ENCODE measurements around the gene GORASP1. TPM values are rescaled to one million over a fixed set of nuclear protein-coding genes. Genes with fewer than 3 reads are reported as not detected.
A peak's percentile ranks its signal among the peaks of the same experiment; 100 is the strongest.

Gene GORASP1
- polyA plus RNA-seq, 3 donors, result 29.4 to 40.1 (median 34.4) TPM

GRCh38 chr3:39108200-39108710, 828 bp upstream of the GORASP1 start:
- no peak overlapping the region for H3K27ac ChIP-seq (ENCODE audit: low read depth, low read length)
- 26 to 40% (median 36%) methylated on average over 2 of the region's 2 CpGs for WGBS, 3 donors

DNA sequence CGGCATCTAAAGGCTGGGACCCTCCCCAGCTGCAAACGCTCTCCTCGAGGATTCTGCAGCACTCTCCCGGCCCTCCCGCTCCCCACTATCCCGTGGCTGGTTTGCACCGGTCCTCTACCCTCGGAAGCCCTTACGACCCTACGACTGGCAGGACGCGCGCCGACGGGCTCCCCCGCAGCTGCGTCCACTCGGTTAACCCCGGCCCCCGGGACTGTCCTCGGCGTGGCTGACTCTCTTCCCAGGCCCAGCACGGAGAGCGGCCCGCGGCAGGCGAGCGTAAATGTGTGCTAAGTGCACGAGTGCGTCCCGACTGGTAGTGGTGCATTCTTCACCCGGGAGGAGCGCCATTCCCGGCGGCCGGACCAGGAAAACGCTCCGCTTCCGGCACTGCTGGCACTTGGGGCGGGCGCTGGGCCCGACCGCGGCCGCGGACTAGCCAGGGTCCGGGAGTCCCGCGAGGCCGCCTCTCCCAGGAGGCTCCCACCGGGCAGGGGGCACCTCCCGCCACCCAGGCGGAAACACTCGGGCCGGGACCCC, 508 bp downstream of the GORASP1 start:
- 0 to 1% (median 0%) methylated on average over 44 to 55 of the region's 55 CpGs for WGBS, 3 donors
- H3K27ac ChIP-seq (ENCODE audit: low read depth, low read length), result peak overlapping the region; percentile 44

GRCh38 chr3:39106281-39106811, 1.1 kb downstream of the GORASP1 start:
- 5 to 15% (median 15%) methylated on average over 16 of the region's 16 CpGs for WGBS, 3 donors

GRCh38 chr3:39105687-39106063, 1.8 kb downstream of the GORASP1 start:
- no peak overlapping the region for H3K27ac ChIP-seq (ENCODE audit: low read depth, low read length)
- WGBS, 3 donors, result 70 to 88% (median 83%) methylated on average over 3 of the region's 3 CpGs

More at GRCh38 chr3:39106281-39106811, 1.1 kb downstream of the GORASP1 start:
- H3K27ac ChIP-seq (ENCODE audit: low read depth, low read length), result no peak overlapping the region

GRCh38 chr3:39104961-39105686, 2.3 kb downstream of the GORASP1 start:
- 83 to 86% (median 85%) methylated on average over 7 of the region's 7 CpGs for WGBS, 3 donors
- no peak overlapping the region for H3K27ac ChIP-seq (ENCODE audit: low read depth, low read length)

GRCh38 chr3:39103791-39104552, 3.5 kb downstream of the GORASP1 start:
- H3K27ac ChIP-seq (ENCODE audit: low read depth, low read length), result no peak overlapping the region
- WGBS, 3 donors, result 68 to 85% (median 73%) methylated on average over 6 of the region's 6 CpGs

DNA sequence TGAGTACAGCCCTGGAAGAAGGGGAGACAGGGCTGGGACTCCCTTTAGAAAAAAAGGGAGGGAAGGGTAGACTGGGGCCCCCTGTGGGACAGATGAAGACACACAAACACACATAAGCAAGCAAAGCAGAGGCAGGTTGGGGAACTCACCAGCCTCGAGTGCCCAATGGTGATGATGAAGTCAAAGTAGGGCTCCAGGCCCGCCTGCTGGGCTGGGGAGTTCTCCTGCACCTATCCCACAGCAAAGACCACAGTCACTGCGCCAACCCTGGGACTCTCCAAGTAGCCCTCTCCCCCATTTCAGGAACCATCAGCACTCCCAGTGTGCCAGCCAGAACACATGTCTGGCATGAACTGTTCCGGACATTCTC, 4.1 kb downstream of the GORASP1 start:
- H3K27ac ChIP-seq (ENCODE audit: low read depth, low read length), result no peak overlapping the region
- WGBS, 3 donors, result 70 to 82% (median 80%) methylated on average over 4 of the region's 4 CpGs

GRCh38 chr3:39102504-39103323, 4.7 kb downstream of the GORASP1 start:
- WGBS, 3 donors, result 95 to 96% (median 95%) methylated on average over 8 of the region's 8 CpGs
- H3K27ac ChIP-seq (ENCODE audit: low read depth, low read length), result no peak overlapping the region

DNA sequence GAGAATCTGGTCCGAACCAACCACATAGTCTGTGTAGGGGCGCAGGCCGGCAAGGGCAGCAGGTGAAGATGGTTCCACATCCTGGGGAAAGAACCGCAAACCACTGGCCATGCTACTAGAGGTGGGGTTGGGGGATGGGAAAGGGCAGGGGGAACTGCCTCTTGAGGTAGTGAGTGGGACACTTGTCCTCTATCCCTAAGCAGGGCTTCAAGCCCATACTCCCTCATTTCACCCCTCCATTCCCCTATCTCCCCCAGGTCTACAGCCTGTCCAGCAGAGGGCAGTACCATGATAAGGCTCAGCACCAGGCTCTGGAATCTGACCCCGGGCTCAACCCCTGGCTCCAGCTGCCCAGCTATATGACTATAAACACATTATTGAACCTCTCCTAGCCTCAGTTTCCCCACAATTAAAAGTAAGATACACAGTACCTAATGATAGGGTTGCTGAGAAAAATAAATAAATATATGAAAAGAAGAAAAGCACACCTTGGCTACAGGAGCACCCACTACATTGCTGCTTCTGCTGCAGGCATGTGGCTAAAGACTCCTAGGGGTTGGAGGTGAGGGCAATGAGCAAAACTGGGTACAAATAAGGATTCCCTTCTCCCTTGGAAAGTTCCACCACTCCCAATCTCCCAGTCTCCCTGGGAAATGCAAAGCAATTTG, 6.3 kb downstream of the GORASP1 start:
- WGBS, 3 donors, result 84% methylated on average over 5 of the region's 5 CpGs
- H3K27ac ChIP-seq (ENCODE audit: low read depth, low read length), result no peak overlapping the region

DNA sequence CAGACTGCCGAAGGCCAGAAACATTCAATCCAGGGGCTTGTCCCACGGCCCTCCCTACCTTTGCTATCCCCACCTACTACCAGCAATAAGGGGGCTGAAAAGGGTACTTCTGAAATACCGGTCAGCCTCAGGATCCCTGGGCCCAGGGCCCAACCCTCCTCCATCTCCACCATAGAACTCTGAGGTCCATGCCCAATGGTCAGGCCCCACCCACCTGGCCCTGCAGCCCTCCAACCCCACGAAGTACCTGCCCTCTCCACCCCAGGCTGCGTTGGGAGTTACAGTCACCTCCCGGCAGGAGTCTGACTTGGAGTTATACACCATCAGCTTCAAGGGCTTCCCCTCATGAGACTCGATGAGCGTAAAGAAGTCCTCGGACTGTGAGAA, 6.9 kb downstream of the GORASP1 start:
- 90 to 92% (median 92%) methylated on average over 9 of the region's 9 CpGs for WGBS, 3 donors
- H3K27ac ChIP-seq (ENCODE audit: low read depth, low read length), result no peak overlapping the region

DNA sequence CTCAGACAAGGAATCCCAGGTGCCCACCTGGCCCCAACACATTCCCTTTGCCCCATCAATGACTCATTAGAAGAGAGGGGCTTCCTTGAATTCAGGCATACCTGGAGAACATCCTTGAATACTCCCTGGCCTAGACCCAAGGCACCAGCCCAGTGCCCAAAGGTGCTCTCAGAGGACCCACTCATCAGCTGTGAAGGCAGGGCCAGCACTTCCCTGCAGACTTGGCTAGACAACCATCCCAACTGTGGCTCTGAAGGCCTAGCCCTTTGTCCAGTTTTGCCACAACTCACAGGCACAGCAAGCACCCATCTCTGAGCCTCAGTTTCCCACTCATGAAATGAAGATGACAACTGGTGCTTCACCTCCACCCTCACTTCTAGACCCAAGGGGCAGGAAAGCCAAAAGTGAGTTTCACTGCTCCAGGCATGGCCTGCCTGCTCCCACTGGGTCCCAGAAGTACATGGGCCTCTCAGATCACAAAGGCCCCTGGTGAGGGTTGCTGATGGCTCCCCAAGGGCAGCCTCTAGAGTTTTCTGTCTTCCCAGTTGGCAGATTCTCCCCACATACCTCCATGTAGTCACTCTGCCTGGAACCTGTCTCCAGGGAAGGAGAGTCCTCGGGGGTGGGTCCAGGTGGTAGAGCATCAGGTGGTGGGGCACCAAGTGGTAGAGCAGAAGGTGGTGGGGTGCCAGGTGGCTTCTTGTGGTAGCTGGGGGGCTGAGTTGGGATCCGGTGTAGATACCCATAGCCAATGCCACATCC, 7.5 kb downstream of the GORASP1 start:
- H3K27ac ChIP-seq (ENCODE audit: low read depth, low read length), result no peak overlapping the region
- WGBS, 3 donors, result 90 to 98% (median 95%) methylated on average over 2 of the region's 2 CpGs

DNA sequence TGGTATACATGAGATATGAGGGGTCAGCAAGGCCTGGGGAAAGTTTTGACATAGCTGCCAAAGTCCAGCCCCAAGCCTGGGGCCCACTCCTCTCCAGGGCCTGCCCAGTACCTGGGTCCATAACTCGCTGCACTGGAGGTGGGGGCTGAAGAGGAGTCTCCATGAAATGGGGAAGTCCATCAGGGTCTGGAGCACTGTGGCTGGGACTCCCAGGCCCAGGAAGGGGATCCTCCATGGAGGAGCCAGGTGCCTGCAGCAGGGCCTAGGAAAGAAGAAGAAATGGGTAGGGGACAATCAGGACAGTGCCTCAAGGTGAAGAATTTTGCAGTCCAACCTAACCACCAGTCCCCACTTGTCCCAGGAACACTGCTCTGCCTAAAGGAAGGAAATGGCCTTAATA, 8.2 kb downstream of the GORASP1 start:
- 79 to 100% (median 84%) methylated on average over 1 of the region's 1 CpG for WGBS, 3 donors
- no peak overlapping the region for H3K27ac ChIP-seq (ENCODE audit: low read depth, low read length)

- 91 to 92% (median 91%) methylated on average over 8 of the region's 8 CpGs for whole genome bisulfite sequencing, 3 donors
- H3K27ac ChIP-seq (ENCODE audit: low read depth, low read length), result no peak overlapping the region
Observed at GRCh38 chr3:39098473-39099000, 8.9 kb downstream of the GORASP1 start.

DNA sequence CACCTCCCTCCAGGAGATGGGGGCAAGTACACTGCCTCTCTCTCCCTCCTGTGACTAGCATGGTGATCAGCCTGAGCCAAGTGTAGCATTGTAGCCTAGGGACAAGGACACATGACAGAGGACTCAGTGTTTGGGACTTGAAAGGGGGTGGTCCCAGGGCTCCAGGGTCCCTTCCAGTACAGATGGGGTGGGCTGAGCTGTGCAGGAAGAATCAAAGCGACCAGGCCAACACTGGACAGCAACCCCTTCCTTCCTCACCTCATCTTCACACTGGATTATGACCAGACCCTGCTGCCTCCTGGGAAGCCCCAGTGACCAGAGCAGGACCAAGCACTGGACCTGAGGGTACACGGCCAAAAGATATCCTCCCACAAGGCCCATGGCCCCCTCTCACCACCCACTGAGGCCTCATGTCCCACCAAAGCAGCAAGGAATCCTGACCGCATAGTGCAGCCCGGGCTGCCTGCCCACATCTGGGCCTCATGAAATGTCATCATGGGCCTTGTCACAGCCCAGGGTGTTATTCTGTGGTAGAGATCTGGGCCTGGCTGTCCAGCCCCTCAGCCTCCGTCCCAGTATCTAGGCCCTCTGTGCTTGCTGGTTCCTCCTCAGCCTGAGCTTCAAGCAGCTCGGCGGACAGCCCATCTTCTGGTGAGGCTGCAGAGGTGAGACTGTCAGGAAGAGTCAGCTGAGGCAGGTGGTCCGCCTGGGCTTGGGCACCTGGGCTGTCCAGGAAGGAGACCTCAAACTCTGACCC, 9.5 kb downstream of the GORASP1 start:
- H3K27ac ChIP-seq (ENCODE audit: low read depth, low read length), result no peak overlapping the region
- 84 to 88% (median 85%) methylated on average over 8 of the region's 8 CpGs for WGBS, 3 donors

DNA sequence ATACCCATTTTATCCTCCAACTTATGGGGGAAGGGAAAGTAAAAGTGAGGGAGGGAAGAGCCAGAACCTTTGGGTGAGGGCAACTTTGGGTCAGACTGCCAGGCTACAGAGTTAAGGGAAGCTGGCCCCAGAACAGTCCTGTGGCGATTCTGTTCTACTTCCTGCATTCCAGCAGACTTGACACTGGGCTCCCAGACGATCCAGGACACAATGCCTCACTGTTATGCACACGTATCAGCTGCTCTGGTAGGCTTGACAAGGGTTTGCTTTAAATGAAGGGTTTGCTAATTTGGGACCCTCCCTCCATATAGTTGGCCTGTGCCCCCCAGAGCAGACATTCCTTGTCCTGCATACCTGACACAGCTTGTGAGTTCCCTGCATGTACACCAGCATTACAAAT, 10.7 kb downstream of the GORASP1 start:
- no peak overlapping the region for H3K27ac ChIP-seq (ENCODE audit: low read depth, low read length)
- 40 to 54% (median 40%) methylated on average over 3 of the region's 3 CpGs for WGBS, 3 donors

DNA sequence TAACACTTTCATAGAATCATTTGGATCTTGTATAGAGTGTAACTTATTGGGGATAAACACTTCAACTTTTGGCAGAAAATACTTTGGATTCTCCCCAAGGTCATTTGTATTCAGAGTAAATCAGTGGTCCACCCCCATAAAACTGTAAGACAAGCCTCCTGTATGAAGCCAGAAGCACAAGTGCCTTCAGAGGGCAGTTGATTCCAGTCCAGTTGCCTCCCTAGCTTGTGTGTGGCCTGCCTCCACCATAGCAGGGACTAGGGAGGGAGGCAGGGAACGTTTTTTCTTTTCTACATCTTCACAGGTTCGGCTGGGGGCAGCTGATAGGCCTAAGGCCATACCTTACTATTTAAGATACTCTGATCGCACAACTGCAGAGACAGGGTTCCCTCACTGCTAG, 11.6 kb downstream of the GORASP1 start:
- no peak overlapping the region for H3K27ac ChIP-seq (ENCODE audit: low read depth, low read length)
- WGBS, 3 donors, result 49 to 70% (median 67%) methylated on average over 3 of the region's 3 CpGs

Data from adipose tissue (tissue), 3 donors.